B cell (primary cell): ENCODE measurements around the gene C17orf67. TPM values are rescaled to one million over a fixed set of nuclear protein-coding genes. Genes with fewer than 3 reads are reported as not detected.

ENCODE experiments used
- ATAC-seq: fragments of 200-7000 bp; cut with Tn5 transposase; one replicate; pipeline ENCODE4 v1.10.0; 2021; ENCODE audit warnings: low read depth, mild to moderate bottlenecking, moderate number of reproducible peaks, moderate library complexity
- CTCF ChIA-PET: fragments of 350-600 bp; sonication (Branson Sonifier 250); formaldehyde crosslinking; loops from one replicate; lab custom pipeline; 2021; ENCODE audit warnings: antibody characterized with exemption, inconsistent platforms; lab: Charles Lee
- POLR2A ChIA-PET: fragments of 350-600 bp; sonication (Branson Sonifier 250); formaldehyde crosslinking; loops from one replicate; lab custom pipeline; 2021; ENCODE audit warnings: antibody characterized with exemption; lab: Charles Lee
- DNase-seq: peaks from one replicate; pipeline ENCODE4 v3.0.0; 2013
- H2AFZ ChIP-seq: 2 replicates; pipeline ENCODE4 v1.6.1; 2012; ENCODE audit warnings: mild to moderate bottlenecking, low read depth, low read length; ENCODE audit not compliant: insufficient read depth, poor library complexity, severe bottlenecking
- H3K27ac ChIP-seq, 2 donors: 1 replicate in 1 of 2; 2 replicates in 1 of 2; pipeline ENCODE4 v1.5.1; 2012 to 2013; ENCODE audit warnings: low read length in 2 of 2, mild to moderate bottlenecking in 2 of 2, moderate library complexity in 1 of 2
- H3K27me3 ChIP-seq, 4 experiments: fragments of 200-600 bp in 1 of 4; sonication (generic) in 1 of 4; replicated peaks in 1 of 4; 1 replicate in 2 of 4; 2 replicates in 2 of 4; pipeline versions ENCODE4 v1.6.1 to v1.7.0; 2013 to 2016; ENCODE audit warnings: low read length in 3 of 4, mild to moderate bottlenecking in 2 of 4, mixed read lengths in 1 of 4, moderate library complexity in 1 of 4; ENCODE audit not compliant: insufficient read depth in 4 of 4, control insufficient read depth in 3 of 4; ENCODE audit errors: control extremely low read depth in 1 of 4
- H3K36me3 ChIP-seq, 2 experiments: replicated peaks in 1 of 2; 1 replicate in 1 of 2; 2 replicates in 1 of 2; pipeline versions ENCODE4 v1.6.1 to v1.7.1; 2013; ENCODE audit warnings: low read length in 1 of 2; ENCODE audit not compliant: insufficient read depth in 2 of 2, control insufficient read depth in 1 of 2; ENCODE audit errors: control extremely low read depth in 1 of 2, extremely low read depth in 1 of 2
- H3K4me1 ChIP-seq, 2 donors: fragments of 200-600 bp in 1 of 2; sonication (generic) in 1 of 2; 1 replicate in 1 of 2; 2 replicates in 1 of 2; pipeline versions ENCODE4 v1.5.1 to v1.6.1; 2013 to 2017; ENCODE audit warnings: low read length in 2 of 2; ENCODE audit not compliant: control insufficient read depth in 2 of 2, insufficient read depth in 2 of 2
- H3K4me2 ChIP-seq: replicated peaks from 2 replicates; pipeline ENCODE3; 2012; ENCODE audit warnings: mild to moderate bottlenecking, low read depth, low read length; ENCODE audit not compliant: poor library complexity, severe bottlenecking
- H3K4me3 ChIP-seq, 5 experiments: fragments of 200-600 bp in 1 of 5; sonication (generic) in 1 of 5; 1 replicate in 3 of 5; 2 replicates in 2 of 5; pipeline versions ENCODE4 v1.5.1 to v1.7.0; 2011 to 2016; ENCODE audit warnings: low read length in 4 of 5, mild to moderate bottlenecking in 4 of 5, low read depth in 2 of 5, control low read depth in 1 of 5, moderate library complexity in 1 of 5; ENCODE audit not compliant: insufficient read depth in 1 of 5; ENCODE audit errors: control extremely low read depth in 1 of 5, extremely low read depth in 1 of 5
- H3K79me2 ChIP-seq: fragments of 200-600 bp; sonication (generic); one replicate; pipeline ENCODE4 v1.6.0; 2016; ENCODE audit warnings: low read length; ENCODE audit not compliant: control insufficient read depth, insufficient read depth
- H3K9ac ChIP-seq: fragments of 200-600 bp; sonication (generic); 2 replicates; pipeline ENCODE4 v1.6.1; 2017; ENCODE audit warnings: mild to moderate bottlenecking, low read length, moderate library complexity
- H3K9me3 ChIP-seq, 3 donors: one replicate each; pipeline versions ENCODE4 v1.6.1 to v1.7.1; 2013; ENCODE audit warnings: low read length in 2 of 3; ENCODE audit not compliant: control insufficient read depth in 2 of 3, insufficient read depth in 1 of 3; ENCODE audit errors: control extremely low read depth in 1 of 3
- H4K20me1 ChIP-seq: 2 replicates; pipeline ENCODE4 v1.6.0; 2012; ENCODE audit warnings: mild to moderate bottlenecking, low read length; ENCODE audit not compliant: insufficient read depth, control insufficient read depth, poor library complexity, severe bottlenecking
- H3K27ac Mint-ChIP-seq: one replicate; pipeline ENCODE4 v1.8.0; 2021; ENCODE audit warnings: mixed read lengths
- H3K27me3 Mint-ChIP-seq: one replicate; pipeline ENCODE4 v1.8.0; 2021; ENCODE audit warnings: mixed read lengths
- H3K4me1 Mint-ChIP-seq: one replicate; pipeline ENCODE4 v1.8.0; 2021; ENCODE audit warnings: mixed read lengths
- H3K4me3 Mint-ChIP-seq: one replicate; pipeline ENCODE4 v1.8.0; 2021; ENCODE audit warnings: mixed read lengths
- H3K9me3 Mint-ChIP-seq: one replicate; pipeline ENCODE4 v1.8.0; 2022; ENCODE audit warnings: mixed read lengths; ENCODE audit not compliant: insufficient read depth
- EZH2 ChIP-seq: IDR thresholded peaks from 2 replicates; pipeline ENCODE4 v1.6.1; 2012; ENCODE audit warnings: borderline replicate concordance, low read depth, mild to moderate bottlenecking, moderate library complexity, low read length; ENCODE audit not compliant: insufficient read depth, poor library complexity, severe bottlenecking
- WGBS: methylation state at CpG from one replicate; pipeline ENCODE4 v1.1.5; 2013; ENCODE audit warnings: missing lambda C conversion rate; ENCODE audit not compliant: insufficient coverage; 5-methylcytosine and 5-hydroxymethylcytosine counted together
- intact Hi-C: fragments of 100-400 bp; cut with micrococcal nuclease; formaldehyde crosslinking; loops from one replicate; pipeline ENCODE4 v1.10.0; 2022
- polyA plus RNA-seq: library from polyadenylated mRNA; depleted of rRNA; stranded (reverse); fragments of >200 nt; gene quantifications from 2 replicates; pipeline ENCODE4 v1.2.3, GENCODE V29; 2012
- small RNA-seq: library from RNA; depleted of rRNA; stranded (forward); fragments of <200 nt; gene quantifications from one replicate; pipeline ENCODE3, GENCODE V24; 2012; ENCODE audit warnings: low replicate concordance, low read depth; ENCODE audit not compliant: insufficient read length
- total RNA-seq, 2 donors: library from RNA; stranded (reverse); fragments of 120-200 nt in 1 of 2; gene quantifications; 1 replicate in 1 of 2; 2 replicates in 1 of 2; pipeline versions ENCODE4 v1.2.3 to v1.2.4, GENCODE V29; 2013 to 2022
- TF ChIP-seq, protein P1 (sequence below): fragments of 200-600 bp; IDR thresholded peaks from one replicate; pipeline ENCODE4 v1.8.0; 2022; ENCODE audit warnings: antibody characterized with exemption, mild to moderate bottlenecking

The C17orf67 gene
- total and polyA plus RNA-seq, 2 donors (not counting 1 experiment from before 2014, with no cell fraction given), result 5.0 to 10.0 TPM

- TF ChIP-seq EZH2, result no peak
- TF ChIP-seq, protein P1, sequence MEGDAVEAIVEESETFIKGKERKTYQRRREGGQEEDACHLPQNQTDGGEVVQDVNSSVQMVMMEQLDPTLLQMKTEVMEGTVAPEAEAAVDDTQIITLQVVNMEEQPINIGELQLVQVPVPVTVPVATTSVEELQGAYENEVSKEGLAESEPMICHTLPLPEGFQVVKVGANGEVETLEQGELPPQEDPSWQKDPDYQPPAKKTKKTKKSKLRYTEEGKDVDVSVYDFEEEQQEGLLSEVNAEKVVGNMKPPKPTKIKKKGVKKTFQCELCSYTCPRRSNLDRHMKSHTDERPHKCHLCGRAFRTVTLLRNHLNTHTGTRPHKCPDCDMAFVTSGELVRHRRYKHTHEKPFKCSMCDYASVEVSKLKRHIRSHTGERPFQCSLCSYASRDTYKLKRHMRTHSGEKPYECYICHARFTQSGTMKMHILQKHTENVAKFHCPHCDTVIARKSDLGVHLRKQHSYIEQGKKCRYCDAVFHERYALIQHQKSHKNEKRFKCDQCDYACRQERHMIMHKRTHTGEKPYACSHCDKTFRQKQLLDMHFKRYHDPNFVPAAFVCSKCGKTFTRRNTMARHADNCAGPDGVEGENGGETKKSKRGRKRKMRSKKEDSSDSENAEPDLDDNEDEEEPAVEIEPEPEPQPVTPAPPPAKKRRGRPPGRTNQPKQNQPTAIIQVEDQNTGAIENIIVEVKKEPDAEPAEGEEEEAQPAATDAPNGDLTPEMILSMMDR, result no peak
- ChIA-PET POLR2A (no interaction called here), CTCF (interaction anchor here (0.7 to 1.3 kb wide), 2 partner anchors 29 to 150 kb away, joined by 3 read pairs; no protein-coding TSS in a partner anchor)
- H3K27ac ChIP-seq, result no peak overlapping the region
- no peak for DNase-seq
- Mint-ChIP-seq H3K4me1 (no peaks in the 10 kb centered on the region), H3K9me3 (peaks cover 3% of the 10 kb centered on the region), H3K27me3 (peaks cover 10% of the 10 kb centered on the region), H3K4me3 (no peak overlapping the region), H3K27ac (no peak overlapping the region)
- no peak overlapping the region for H2AFZ ChIP-seq
- H3K9me3 ChIP-seq, result peaks cover 0 to 9% (median 0%) of the 10 kb centered on the region in 3 donors
- no peak for ATAC-seq
- H3K4me2 ChIP-seq, result no peak overlapping the region
- no peak overlapping the region for H3K9ac ChIP-seq
- H3K4me1 ChIP-seq, result no peaks in the 10 kb centered on the region
- H4K20me1 ChIP-seq, result no peaks in the 10 kb centered on the region
- H3K27me3 ChIP-seq, result no peaks in the 10 kb centered on the region
- H3K4me3 ChIP-seq, result no peak overlapping the region
- H3K79me2 ChIP-seq, result no peaks in the 10 kb centered on the region
- over 99% methylated on average over 7 of the region's 7 CpGs for WGBS
- no peaks in the 10 kb centered on the region for H3K36me3 ChIP-seq
- intact Hi-C loops, result no loop called here
Measured at GRCh38 chr17:56744721-56745120, 89.0 kb downstream of the C17orf67 start.

DNA sequence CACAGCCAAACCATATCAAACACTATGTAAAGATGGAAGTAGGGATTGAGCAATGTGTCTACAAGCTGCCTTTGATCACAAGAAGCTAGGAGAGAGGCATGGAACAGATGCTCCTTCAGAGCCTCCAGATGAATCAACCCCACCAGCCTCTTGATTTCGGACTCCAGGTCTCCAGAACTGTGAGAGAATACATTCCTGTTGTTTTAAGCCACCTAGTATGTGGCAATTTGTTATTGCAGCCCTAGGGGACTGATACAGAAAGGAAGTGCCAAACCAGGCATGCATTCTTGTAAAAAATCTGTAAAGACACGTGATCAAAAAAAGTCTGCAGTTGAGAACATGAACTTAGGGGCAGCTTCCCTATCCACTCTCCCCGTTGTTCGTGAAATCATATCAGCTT lies 91.1 kb downstream of the C17orf67 start:
- no peak overlapping the region for H3K4me3 Mint-ChIP-seq
- Histone ChIP-seq H3K9ac (no peak overlapping the region), H3K4me3 (no peak overlapping the region), H2AFZ (no peak overlapping the region), H3K4me1 (no peaks in the 10 kb centered on the region), H3K27me3 (no peaks in the 10 kb centered on the region), H3K9me3 (peaks cover 0 to 9% (median 0%) of the 10 kb centered on the region in 3 donors), H3K4me2 (no peak overlapping the region), H3K36me3 (no peaks in the 10 kb centered on the region), H3K27ac (no peak overlapping the region), H4K20me1 (no peaks in the 10 kb centered on the region), H3K79me2 (no peaks in the 10 kb centered on the region)
- no peak overlapping the region for H3K27ac Mint-ChIP-seq
- ATAC-seq (no peak), DNase-seq (no peak)
- peaks cover 14% of the 10 kb centered on the region for H3K27me3 Mint-ChIP-seq
- WGBS, result no CpG with 5 or more reads among the region's 4 CpGs
- H3K9me3 Mint-ChIP-seq, result peaks cover 3% of the 10 kb centered on the region
- ChIA-PET CTCF (no interaction called here), POLR2A (no interaction called here)
- no peaks in the 10 kb centered on the region for H3K4me1 Mint-ChIP-seq
- TF ChIP-seq EZH2, result no peak
- TF ChIP-seq, protein P1, result no peak
- intact Hi-C loops, result no loop called here

Small RNA genes within 50 kb of the gene (small RNA-seq; reads per million reads assigned to genes)
- gene RNU6-1158P, result not detected

Other genes with a start within 250 kb of the C17orf67 start
- not detected in 2 replicates for gene NOG, start 240.2 kb downstream of the C17orf67 start, total RNA-seq
- gene NOG, start 240.2 kb downstream of the C17orf67 start, polyA plus RNA-seq, result 0.16 TPM in 1 of 2 replicates, not detected in the other
- gene DGKE, start 231 bp upstream of the C17orf67 start, total RNA-seq, result 28.1 and 33.9 TPM in 2 replicates
- 5.7 and 8.9 TPM in 2 replicates for gene DGKE, start 231 bp upstream of the C17orf67 start, polyA plus RNA-seq
- gene TRIM25, start 80.1 kb upstream of the C17orf67 start, total RNA-seq, result 87.4 and 92.4 TPM in 2 replicates
- gene TRIM25, start 80.1 kb upstream of the C17orf67 start, polyA plus RNA-seq, result 32.6 and 38.5 TPM in 2 replicates
- 19.8 and 22.9 TPM in 2 replicates for gene COIL, start 127.1 kb upstream of the C17orf67 start, total RNA-seq
- gene COIL, start 127.1 kb upstream of the C17orf67 start, polyA plus RNA-seq, result 3.7 and 6.9 TPM in 2 replicates
- gene SCPEP1, start 144.2 kb upstream of the C17orf67 start, total RNA-seq, result 66.6 and 66.9 TPM in 2 replicates
- gene SCPEP1, start 144.2 kb upstream of the C17orf67 start, polyA plus RNA-seq, result 121 and 134 TPM in 2 replicates